Loucy (cell line): ENCODE results near the gene HCFC1.

ENCODE experiments used
- EZH2phosphoT487 ChIP-seq: fragments of 200-600 bp; IDR thresholded peaks from 2 replicates; pipeline ENCODE4 v1.6.1; 2018; ENCODE audit warnings: antibody characterized with exemption, mild to moderate bottlenecking, moderate library complexity, borderline replicate concordance
- TF ChIP-seq, protein P1 (sequence below): fragments of 200-600 bp; sonication (generic); conservative IDR thresholded peaks from 2 replicates; pipeline ENCODE4 v1.5.1; 2014; ENCODE audit warnings: mild to moderate bottlenecking, antibody characterized with exemption, low read length

DNA sequence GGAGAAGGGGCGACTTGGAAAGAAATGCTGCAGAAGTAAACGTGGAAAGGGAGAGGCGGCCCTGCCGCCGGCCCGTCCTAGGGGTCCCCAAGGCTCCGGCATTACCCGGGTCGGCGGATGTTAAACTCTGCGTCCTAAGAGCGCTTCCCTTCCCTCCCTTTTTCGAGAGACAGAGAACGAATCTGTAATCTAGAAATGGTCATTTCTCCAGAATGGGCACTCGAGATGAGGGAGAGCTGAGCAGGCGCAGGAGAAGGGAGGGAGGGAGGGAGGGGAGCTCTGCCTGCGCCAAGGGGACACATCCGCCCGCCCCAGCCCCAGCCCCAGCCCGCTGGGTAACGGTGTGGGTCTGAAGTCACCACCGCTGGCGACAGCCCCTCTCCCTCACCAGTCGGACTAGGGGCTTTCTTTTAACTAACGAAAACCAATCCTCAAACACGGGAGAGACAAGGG is 1.7 kb downstream of the HCFC1 start:
- TF ChIP-seq, protein P1, sequence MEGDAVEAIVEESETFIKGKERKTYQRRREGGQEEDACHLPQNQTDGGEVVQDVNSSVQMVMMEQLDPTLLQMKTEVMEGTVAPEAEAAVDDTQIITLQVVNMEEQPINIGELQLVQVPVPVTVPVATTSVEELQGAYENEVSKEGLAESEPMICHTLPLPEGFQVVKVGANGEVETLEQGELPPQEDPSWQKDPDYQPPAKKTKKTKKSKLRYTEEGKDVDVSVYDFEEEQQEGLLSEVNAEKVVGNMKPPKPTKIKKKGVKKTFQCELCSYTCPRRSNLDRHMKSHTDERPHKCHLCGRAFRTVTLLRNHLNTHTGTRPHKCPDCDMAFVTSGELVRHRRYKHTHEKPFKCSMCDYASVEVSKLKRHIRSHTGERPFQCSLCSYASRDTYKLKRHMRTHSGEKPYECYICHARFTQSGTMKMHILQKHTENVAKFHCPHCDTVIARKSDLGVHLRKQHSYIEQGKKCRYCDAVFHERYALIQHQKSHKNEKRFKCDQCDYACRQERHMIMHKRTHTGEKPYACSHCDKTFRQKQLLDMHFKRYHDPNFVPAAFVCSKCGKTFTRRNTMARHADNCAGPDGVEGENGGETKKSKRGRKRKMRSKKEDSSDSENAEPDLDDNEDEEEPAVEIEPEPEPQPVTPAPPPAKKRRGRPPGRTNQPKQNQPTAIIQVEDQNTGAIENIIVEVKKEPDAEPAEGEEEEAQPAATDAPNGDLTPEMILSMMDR = no peak
- no peak for TF ChIP-seq EZH2phosphoT487
